NCI-H82 (cell line): ENCODE results near the gene CASP2.

ENCODE experiments used
- DNase-seq: peaks from one replicate; lab custom pipeline; 2025; lab: John Stamatoyannopoulos, UW

The CASP2 gene

DNA sequence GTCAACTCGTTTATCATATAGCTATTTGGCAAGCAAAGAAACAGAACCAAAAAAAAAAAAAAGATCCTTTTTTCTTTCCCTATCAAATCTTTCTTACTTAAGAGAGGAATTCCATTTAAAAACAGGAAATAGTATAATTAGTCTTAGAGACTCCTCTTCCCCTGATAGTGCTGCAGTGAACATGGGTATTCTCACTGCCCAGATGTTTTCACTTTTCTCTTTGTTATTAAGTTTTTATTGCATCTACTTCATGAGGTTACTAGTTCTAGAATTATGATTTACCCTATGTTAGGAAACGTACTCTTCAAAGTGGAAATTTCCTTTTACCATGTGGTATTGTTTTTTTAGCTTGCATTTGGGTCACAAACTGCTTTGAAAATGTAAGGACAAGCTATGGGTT lies 8.5 kb downstream of the CASP2 start:
- DNase-seq: no peak

DNA sequence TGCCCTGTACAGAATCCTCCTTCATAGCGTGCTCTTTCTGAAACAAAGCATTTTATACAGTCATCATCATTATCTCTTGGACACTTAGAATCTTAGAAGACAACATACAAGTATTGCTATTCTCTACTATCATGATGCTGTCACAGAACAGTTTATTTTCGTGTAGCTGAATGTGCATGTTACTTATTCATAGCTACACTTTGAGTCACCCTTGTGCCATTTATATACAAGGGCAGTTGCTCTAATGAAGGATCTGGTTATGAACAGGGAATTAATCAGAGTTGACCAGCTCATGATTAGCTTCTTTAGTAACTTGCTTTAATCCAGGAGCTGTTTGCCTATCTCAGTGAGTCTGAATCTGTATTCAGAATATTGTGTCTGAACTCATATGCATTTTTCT lies 11.2 kb downstream of the CASP2 start:
- no peak for DNase-seq

- peak; percentile 50 for DNase-seq
Observed at GRCh38 chr7:143299840-143300239, 11.7 kb downstream of the CASP2 start.

GRCh38 chr7:143300959-143301935 lies 13.1 kb downstream of the CASP2 start:
- DNase-seq: no peak

DNA sequence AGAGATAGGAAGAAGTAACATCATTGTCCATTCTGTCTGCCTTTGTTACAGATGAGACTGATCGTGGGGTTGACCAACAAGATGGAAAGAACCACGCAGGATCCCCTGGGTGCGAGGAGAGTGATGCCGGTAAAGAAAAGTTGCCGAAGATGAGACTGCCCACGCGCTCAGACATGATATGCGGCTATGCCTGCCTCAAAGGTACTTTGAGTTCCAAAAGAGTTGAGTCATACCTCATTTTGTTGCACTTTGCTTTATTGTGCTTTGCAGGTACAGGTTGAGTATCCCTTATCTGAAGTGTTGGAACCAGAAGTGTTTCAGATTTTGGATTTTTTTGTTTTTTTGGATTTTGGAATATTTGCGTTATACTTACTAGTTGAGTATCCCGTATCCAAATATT lies 15.6 kb downstream of the CASP2 start:
- no peak for DNase-seq

DNA sequence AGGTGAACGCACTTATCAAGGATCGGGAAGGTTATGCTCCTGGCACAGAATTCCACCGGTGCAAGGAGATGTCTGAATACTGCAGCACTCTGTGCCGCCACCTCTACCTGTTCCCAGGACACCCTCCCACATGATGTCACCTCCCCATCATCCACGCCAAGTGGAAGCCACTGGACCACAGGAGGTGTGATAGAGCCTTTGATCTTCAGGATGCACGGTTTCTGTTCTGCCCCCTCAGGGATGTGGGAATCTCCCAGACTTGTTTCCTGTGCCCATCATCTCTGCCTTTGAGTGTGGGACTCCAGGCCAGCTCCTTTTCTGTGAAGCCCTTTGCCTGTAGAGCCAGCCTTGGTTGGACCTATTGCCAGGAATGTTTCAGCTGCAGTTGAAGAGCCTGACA lies 16.8 kb downstream of the CASP2 start:
- no peak for DNase-seq

- peak; percentile 60 for DNase-seq
Observed at GRCh38 chr7:143305423-143306070, 17.4 kb downstream of the CASP2 start.

GRCh38 chr7:143308632-143309031 lies 20.5 kb downstream of the CASP2 start:
- no peak for DNase-seq

DNA sequence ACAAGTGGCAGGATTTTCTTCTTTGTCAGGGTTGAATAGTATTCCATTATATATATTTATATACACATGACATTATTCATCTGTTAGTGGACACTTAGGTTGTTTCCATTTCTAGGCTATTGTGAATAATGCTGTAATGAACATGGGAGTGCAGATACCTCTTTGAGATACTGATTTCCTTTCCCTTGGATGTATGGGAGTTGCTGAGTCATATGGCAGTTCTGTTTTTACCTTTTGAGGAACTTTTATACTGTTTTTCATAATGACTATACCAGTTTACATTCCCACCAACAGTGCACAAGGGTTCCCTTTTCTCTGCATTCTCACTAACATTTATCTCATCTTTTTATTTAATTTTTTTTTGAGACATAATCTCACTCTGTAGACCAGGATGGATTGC lies 26.0 kb downstream of the CASP2 start:
- DNase-seq: no peak

DNA sequence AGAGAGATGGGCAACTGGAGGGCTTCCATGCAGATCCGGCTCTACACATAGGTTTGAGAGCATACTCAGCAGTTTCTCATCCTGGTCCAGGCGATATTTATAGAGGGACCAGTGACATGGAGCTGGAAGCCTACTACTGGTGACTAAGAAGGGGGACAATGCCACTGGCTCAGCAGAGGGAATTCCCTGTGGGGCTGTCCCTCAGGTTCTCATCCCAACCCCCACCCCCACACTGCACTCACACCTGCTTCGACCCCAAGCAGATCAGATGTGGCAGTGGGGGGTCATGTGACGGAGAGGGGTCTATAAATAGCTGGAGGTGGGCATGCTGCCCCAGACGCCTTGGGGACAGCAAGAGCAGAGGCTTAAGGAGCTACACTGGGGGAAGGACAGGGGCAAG lies 27.6 kb downstream of the CASP2 start, which contains the start of gene CLCN1:
TSS of gene CLCN1 (plus strand) at position 336 of the 400 bp plus-strand sequence. CDS start 102 bp downstream, outside the sequence.
- no peak for DNase-seq

DNA sequence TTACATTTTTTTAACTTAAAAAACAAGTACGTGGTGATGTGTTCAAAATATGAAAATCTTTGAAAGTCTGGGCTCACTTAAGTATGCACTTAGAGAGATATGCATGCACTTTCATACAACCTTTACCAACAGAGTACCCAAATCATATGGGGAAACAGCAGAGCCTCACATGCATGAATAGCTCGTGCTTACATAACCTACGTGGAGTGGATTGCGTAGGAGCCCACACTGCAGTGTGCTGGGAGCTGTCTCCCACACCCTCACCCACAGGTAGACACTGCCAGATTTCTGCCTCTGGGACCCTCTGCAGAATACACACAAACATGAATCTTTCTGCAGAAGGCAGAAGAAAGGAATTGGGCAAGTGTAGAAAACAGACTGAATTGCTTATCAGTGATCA lies 28.3 kb downstream of the CASP2 start:
- DNase-seq: no peak

GRCh38 chr7:143318661-143319060 lies 30.5 kb downstream of the CASP2 start:
- DNase-seq: no peak

DNA sequence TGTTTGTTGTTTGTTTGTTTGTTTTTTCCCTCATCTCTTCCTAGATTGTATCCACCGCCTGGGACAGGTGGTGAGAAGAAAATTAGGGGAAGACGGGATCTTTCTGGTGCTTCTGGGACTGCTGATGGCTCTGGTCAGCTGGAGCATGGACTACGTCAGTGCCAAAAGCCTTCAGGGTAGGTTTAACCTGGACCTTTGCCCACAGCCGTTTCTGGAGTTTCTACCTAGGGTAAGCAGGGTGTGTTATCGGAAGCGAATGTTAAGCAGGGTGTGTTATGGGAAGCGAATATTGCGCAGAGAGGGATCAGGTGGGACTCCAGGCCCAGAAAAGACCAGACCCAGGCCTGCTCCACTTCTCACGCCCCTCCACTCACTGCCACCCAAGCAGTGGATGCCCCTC lies 32.5 kb downstream of the CASP2 start:
- no peak for DNase-seq

DNA sequence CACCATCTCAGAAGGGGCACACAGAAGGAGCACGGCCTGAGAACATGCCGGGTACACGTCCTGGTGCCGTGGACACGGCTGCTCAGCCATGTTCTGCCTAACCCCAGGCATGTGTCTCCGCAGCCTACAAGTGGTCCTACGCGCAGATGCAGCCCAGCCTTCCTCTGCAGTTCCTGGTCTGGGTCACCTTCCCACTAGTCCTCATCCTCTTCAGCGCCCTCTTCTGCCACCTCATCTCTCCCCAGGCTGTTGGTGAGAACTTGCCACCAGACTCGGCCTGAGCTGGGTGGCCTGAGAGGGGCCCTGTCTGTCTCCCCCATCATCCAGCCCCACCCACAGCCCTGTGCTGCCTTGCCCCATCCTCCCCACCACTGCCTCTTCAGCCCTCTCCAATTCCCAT lies 33.1 kb downstream of the CASP2 start:
- DNase-seq: no peak

DNA sequence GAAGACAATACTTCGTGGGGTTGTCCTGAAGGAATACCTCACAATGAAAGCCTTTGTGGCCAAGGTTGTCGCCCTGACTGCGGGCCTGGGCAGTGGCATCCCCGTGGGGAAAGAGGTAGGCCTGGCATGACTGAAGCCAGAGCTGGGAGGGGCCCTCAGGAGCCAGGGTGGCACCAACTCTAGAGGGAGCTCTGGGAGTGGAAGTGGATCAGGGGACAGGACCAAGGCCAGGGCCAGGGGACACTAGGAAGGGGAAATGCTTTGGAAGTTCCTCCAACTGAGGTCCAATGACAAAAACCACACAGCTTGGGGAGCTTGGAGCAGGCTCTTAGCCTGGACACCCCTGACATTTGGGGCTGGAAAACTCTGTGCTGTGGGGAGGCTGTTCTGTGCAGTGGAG lies 33.6 kb downstream of the CASP2 start:
- DNase-seq: no peak

DNA sequence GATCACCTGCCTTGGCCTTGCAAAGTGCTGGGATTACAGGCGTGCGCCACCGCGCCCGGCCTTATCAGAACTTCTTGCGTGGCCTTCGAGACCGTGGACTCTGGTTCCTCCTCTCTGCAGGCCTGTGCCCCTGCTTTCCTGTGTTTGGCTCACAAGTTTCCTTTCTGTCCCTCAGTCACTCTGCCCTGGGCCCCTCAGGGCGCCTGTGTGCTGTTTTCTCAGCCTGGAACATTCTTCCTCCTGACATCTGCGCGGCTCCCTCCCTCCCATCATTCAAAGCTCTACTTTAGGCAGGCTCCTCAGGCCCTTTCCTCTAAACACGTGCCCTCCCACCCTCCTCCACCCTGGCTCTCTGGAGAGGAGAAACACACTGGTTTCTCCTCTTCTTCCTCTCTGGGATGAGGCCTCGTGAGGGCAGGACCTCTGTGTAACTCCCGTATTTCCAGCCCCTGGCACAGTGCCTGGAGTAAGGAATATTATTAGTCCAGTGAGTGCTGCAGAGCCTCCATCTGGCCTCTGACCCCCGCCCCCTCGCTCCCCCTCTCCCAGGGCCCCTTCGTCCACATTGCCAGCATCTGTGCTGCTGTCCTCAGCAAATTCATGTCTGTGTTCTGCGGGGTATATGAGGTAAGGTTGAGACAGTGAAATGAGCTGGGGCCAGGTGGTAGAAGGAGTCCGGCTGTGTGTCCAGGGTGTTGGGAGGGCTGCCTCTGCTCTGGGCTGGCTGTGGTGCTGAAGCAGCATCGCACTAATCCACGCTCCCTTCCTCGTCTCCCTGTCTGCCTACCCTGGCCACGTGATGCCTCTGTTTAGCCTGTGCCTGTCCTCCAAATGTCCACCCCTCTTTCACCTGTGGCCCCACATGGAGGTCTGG lies 34.8 kb downstream of the CASP2 start:
- DNase-seq: no peak

DNA sequence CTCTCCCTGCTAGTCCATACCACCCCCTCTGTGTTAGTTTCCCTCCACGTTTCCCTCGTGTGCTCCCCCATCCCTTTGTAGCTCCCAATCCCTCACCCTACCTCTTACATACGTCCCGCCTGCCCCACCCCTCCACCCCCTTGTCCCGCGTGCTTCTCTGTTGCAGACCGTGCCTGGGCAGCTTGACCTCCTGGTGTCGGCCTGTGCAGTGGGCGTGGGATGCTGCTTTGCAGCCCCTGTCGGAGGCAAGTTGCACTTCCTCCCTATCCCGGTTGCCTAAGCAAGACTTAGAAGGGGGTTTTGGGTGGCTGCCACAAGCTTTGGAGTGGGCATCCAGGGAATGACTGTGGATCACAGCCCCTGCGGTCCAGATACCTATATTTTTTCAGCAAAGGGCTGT lies 35.5 kb downstream of the CASP2 start:
- DNase-seq: no peak

- DNase-seq: no peak
Observed at GRCh38 chr7:143325240-143325639, 37.1 kb downstream of the CASP2 start.

DNA sequence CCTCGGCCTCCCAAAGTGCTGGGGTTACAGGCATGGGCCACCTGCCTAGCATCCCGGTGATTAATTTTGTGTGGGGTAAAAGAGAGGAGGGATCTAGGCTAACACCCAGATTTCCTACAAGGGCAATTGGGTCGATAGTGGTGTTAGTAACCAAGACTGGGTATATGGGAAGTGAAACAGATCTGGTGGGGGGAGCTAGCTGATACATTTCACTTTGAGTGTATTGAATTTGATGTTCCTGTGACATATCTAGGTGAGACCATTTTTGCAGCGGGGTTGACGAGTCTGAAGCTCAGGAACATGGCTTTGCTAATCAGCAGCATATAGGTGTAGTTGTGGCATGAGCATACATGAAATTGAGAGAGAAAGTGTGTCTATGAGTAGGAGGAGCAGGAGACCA lies 39.8 kb downstream of the CASP2 start:
- DNase-seq: no peak

DNA sequence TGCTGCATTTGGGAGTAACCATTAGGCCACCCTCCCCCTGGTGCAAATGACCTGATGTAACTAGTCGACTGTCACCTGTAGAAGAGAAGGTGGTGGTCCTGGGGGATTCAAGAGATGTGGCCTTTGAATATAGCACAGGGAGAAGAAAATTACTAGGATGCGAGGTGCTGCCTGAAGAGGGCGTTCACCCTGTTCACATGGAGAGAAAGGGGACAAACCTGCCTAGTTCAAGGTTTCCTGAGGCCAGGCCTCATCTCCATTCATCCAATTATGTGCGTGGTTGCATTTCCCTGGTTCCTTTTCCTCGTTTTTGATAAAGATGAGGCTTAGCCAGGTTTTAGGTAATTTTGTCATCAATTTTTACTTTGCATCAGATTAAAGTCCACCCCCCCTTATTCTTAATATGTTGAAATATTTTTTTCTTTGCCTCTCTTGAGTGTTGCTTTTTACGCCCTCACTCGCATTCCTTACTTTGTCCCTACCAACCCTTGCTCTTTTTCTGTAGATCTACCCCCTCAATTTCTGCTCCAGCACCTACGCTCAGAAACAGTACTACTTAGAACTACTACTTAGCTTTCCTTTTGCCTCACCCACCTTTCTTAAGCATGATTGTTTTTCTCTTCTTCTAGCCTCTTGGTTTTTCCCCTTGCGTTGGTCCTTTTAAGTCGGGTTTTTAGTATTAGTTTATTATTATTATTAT lies 41.5 kb downstream of the CASP2 start:
- DNase-seq: no peak

- DNase-seq: no peak
Observed at GRCh38 chr7:143331179-143331801, 43.1 kb downstream of the CASP2 start.
